Measurements from ENCODE around the gene SLC9A8. TPM values are rescaled to one million over a fixed set of nuclear protein-coding genes. Genes with fewer than 3 reads are reported as not detected.
A peak's percentile ranks its signal among the peaks of the same experiment; 100 is the strongest.
"Not testable (repeated sequence)": the region's sequence is repeated elsewhere in the genome, so short reads cannot be mapped to it uniquely, and the experiment has no call there.

SLC9A8 gene
- total and polyA plus RNA-seq, 4 experiments from 2014 or later: 3.4 to 25.6 (median 16.9) TPM

DNA sequence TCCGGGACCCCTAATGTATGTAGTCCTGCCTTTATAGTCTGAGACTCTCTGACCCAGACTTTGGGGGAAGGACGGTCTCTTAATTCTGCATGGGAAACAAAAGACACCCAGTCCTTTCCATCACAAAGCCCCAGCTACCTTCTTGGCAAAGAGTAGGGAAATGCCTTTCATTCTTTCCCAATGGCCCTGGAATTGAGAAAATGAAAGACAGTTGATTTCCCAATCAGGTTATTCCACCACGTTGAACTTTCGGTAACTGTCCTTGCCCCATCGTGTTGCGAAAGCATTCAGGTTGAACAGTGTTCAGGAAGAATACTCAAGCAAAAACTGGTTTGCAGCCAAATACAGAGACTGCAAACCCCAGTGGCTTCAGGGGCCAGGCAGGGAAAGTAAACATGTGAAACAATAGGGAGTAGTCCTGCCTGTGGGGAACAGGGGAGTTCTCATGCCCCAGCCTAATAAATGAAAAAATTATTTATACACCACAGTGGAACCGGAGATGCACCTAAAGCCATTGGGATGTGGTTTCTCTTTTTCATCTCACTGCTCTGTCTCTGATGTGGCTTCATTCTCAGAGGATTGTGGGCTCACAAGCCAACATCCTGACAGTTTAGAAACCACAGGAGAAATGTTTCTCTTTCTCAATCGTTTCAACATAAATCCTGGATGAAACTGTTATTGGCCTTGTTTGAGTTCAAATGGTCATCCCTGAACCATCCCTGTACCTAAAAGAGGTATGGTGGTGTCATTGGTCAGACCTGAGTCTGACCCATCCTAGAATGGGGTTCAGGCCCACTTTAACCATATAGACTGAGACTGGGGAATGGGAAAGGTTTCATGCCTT is 44.2 kb upstream of the SLC9A8 start:
- CTCF ChIA-PET (ENCODE audit: partially characterized antibody): no interaction called here
- Histone ChIP-seq H3K27me3 (ENCODE audit: insufficient read depth, low read length) (peaks cover 29% of the 10 kb centered on the region), H3K4me3 (ENCODE audit: low read length in 2 of 2) (peak overlapping the region in 1 of 2 donors; percentile 10), H3K9me3 (ENCODE audit: control insufficient read depth in 1 of 2, low read length in 2 of 2) (no peaks in the 10 kb centered on the region), H3K27ac (ENCODE audit: low read depth, low read length) (no peak overlapping the region), H3K36me3 (ENCODE audit: insufficient read depth, low read length) (no peaks in the 10 kb centered on the region), H3K4me1 (ENCODE audit: insufficient read depth, low read length) (peaks cover 30% of the 10 kb centered on the region)
- H3K27me3 Mint-ChIP-seq: peaks cover 40 to 46% of the 10 kb centered on the region in 2 donors
- intact Hi-C loops (cut with micrococcal nuclease): no loop called here
- H3K4me1 Mint-ChIP-seq: peaks cover 17 to 36% (median 22%) of the 10 kb centered on the region in 4 donors
- POLR2A ChIA-PET (ENCODE audit: partially characterized antibody): no interaction called here
- no peaks in the 10 kb centered on the region for H3K36me3 Mint-ChIP-seq
- DNase-seq: peak; percentile 59 to 80 (median 75)
- H3K9me3 Mint-ChIP-seq: peaks cover 0 to 3% (median 0%) of the 10 kb centered on the region in 8 donors
- H3K4me3 Mint-ChIP-seq: peak overlapping the region; percentile 19 to 82 (median 65)
- peak overlapping the region in 5 of 7 donors; percentile 30 to 80 (median 58) for H3K27ac Mint-ChIP-seq

DNA sequence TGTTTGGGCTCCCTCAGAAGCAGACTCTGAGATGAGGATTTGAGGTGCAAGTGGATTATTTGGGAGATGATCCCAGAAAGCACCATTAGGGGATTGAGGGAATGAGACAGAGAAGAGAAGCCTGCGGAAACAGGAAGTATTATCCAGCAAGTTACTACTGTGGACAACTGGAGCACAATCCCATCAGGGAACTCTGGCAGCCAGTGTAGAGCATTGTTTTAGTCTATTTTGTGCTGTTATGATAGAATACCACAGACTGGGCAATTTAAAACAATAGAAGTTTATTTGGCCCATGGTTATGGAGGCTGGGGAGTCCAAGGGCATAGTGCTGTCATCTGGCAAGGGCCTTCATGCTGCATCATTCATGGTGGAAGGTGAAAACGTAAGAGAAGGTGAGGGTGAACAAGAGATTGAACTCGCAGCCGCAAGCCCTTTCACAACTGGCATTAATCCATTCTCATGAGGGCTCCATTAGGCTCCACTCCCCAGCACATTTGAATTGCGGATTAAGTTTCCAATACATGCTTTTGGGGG is 43.5 kb upstream of the SLC9A8 start:
- H3K36me3 ChIP-seq (ENCODE audit: insufficient read depth, low read length): no peaks in the 10 kb centered on the region
- no peaks in the 10 kb centered on the region for H3K9me3 ChIP-seq (ENCODE audit: control insufficient read depth in 1 of 2, low read length in 2 of 2)
- Mint-ChIP-seq H3K27ac (peak overlapping the region in 3 of 7 donors; percentile 52 to 72 (median 58)), H3K9me3 (peaks cover 0 to 3% (median 0%) of the 10 kb centered on the region in 8 donors), H3K27me3 (peaks cover 38 to 46% of the 10 kb centered on the region in 2 donors), H3K36me3 (no peaks in the 10 kb centered on the region), H3K4me1 (peaks cover 17 to 36% (median 22%) of the 10 kb centered on the region in 4 donors), H3K4me3 (peak overlapping the region in 7 of 8 donors; percentile 19 to 82 (median 71))
- no peak overlapping the region for H3K27ac ChIP-seq (ENCODE audit: low read depth, low read length)
- H3K4me1 ChIP-seq (ENCODE audit: insufficient read depth, low read length): peaks cover 30% of the 10 kb centered on the region
- intact Hi-C loops (cut with micrococcal nuclease): no loop called here
- H3K27me3 ChIP-seq (ENCODE audit: insufficient read depth, low read length): peaks cover 29% of the 10 kb centered on the region
- POLR2A ChIA-PET (ENCODE audit: partially characterized antibody): no interaction called here
- DNase-seq: no peak
- no peak overlapping the region for H3K4me3 ChIP-seq (ENCODE audit: low read length in 2 of 2)
- CTCF ChIA-PET (ENCODE audit: partially characterized antibody): no interaction called here

DNA sequence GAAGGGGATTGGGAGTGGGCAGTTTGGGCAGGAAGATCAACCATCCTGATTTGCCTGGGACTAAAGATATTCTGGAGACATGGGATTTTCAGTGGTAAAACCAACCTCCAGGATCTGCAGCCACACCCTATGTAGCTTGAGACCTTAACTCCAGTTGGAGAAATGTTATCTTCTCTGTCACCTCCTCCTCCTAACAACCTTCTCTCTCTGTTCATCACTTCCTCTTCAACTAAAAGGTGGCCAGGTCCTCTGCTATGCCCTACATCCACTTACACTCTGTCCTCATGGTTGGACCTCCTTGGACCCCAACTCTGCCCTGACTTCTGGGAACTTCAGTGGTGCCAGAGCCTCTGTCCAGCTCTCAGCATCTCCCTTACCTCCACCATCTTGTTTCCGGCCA is 42.0 kb upstream of the SLC9A8 start:
- Histone ChIP-seq H3K27ac (ENCODE audit: low read depth, low read length) (no peak overlapping the region), H3K4me3 (ENCODE audit: low read length in 2 of 2) (no peak overlapping the region), H3K9me3 (ENCODE audit: control insufficient read depth in 1 of 2, low read length in 2 of 2) (no peaks in the 10 kb centered on the region), H3K27me3 (ENCODE audit: insufficient read depth, low read length) (peaks cover 29% of the 10 kb centered on the region), H3K36me3 (ENCODE audit: insufficient read depth, low read length) (no peaks in the 10 kb centered on the region), H3K4me1 (ENCODE audit: insufficient read depth, low read length) (peaks cover 30% of the 10 kb centered on the region)
- ChIA-PET CTCF (ENCODE audit: partially characterized antibody) (no interaction called here), POLR2A (ENCODE audit: partially characterized antibody) (interaction anchor here (0.7 kb wide), 1 partner anchor 13 kb away, joined by 5 read pairs; no protein-coding TSS in a partner anchor)
- intact Hi-C loops (cut with micrococcal nuclease): no loop called here
- peaks cover 17 to 36% (median 22%) of the 10 kb centered on the region in 4 donors for H3K4me1 Mint-ChIP-seq
- H3K4me3 Mint-ChIP-seq: peak overlapping the region in 2 of 8 donors; percentile 7 to 28
- H3K36me3 Mint-ChIP-seq: no peaks in the 10 kb centered on the region
- DNase-seq: no peak
- H3K27ac Mint-ChIP-seq: peak overlapping the region in 2 of 7 donors; percentile 12 to 40
- peaks cover 32 to 40% of the 10 kb centered on the region in 2 donors for H3K27me3 Mint-ChIP-seq
- no peaks in the 10 kb centered on the region for H3K9me3 Mint-ChIP-seq

DNA sequence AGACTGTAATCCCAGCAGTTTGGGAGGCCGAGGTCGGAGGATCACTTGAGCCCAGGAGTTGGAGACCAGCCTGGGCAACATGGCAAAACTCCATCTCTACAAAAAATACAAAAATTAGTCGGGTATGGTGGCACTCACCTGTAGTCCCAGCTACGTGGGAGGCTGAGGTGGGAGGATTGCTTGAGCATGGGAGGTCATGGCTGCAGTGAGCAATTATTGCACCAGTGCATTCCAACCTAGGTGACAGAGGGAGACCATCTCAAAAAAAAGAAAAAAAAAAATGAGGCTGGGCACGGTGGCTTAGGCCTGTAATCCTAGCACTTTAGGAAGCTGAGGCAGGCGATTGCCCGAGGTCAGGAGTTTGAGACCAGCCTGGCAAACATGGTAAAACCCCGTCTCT is 38.4 kb upstream of the SLC9A8 start:
- H3K4me3 Mint-ChIP-seq; H3K27me3 ChIP-seq (ENCODE audit: insufficient read depth, low read length); H3K9me3 ChIP-seq (ENCODE audit: control insufficient read depth in 1 of 2, low read length in 2 of 2); intact Hi-C loops (cut with micrococcal nuclease); H3K27ac Mint-ChIP-seq; CTCF ChIA-PET (ENCODE audit: partially characterized antibody); DNase-seq; H3K9me3 Mint-ChIP-seq; H3K36me3 ChIP-seq (ENCODE audit: insufficient read depth, low read length); H3K36me3 Mint-ChIP-seq; H3K4me3 ChIP-seq (ENCODE audit: low read length in 2 of 2); POLR2A ChIA-PET (ENCODE audit: partially characterized antibody); H3K27ac ChIP-seq (ENCODE audit: low read depth, low read length): not testable (repeated sequence)
- H3K27me3 Mint-ChIP-seq: peaks cover 14 to 25% of the 10 kb centered on the region in 2 donors
- peaks cover 5 to 22% (median 12%) of the 10 kb centered on the region in 4 donors for H3K4me1 Mint-ChIP-seq
- H3K4me1 ChIP-seq (ENCODE audit: insufficient read depth, low read length): peaks cover 12% of the 10 kb centered on the region

DNA sequence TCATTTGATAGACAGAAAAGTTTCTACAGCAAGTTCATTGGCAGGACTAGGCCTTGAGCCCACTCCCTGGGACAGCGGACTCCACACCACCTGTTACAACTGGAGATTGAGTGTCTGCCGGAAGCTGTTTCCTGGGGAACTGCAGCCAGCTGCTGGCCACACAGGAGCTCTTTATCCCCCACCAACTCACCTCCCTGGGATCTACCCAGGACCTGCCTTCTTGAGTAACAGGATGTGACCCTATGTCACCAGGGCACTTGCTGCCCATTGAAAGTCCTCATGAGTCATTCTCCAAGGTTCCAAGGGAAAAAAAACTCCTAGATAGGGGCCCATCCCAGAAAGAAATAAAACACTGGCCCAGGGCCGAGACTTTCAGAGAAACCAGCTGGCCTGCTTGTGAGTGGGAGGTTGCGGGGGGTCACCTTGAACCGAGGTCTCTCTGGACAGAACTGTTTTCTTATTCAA is 37.4 kb upstream of the SLC9A8 start:
- Mint-ChIP-seq H3K9me3 (no peaks in the 10 kb centered on the region), H3K4me3 (no peak overlapping the region)
- intact Hi-C loops (cut with micrococcal nuclease): no loop called here

DNA sequence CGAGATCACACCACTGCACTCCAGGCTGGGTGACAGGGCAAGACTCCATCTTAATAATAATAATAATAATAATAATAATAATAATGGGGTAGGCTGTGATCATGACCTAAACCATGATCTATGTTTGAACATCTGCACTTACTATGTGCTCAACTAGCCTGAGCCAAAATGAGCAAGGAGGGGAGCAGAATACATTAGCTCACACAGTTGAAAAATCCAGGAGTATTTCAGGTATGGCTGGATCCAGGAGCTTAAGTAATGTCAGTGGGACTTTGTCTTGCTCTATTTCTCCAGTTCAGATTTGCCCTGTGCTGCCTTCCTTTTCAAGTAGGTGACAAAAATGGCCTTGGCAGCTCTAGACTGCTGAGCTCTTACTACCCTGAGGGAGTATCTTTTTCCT is 32.7 kb upstream of the SLC9A8 start:
- H3K4me3 Mint-ChIP-seq: no peak overlapping the region
- no peaks in the 10 kb centered on the region for H3K9me3 Mint-ChIP-seq
- peaks cover 4 to 7% of the 10 kb centered on the region in 2 donors for H3K27me3 Mint-ChIP-seq
- H3K4me1 ChIP-seq (ENCODE audit: insufficient read depth, low read length): peaks cover 9% of the 10 kb centered on the region
- H3K27me3 ChIP-seq (ENCODE audit: insufficient read depth, low read length): no peaks in the 10 kb centered on the region
- H3K27ac Mint-ChIP-seq: no peak overlapping the region
- intact Hi-C loops (cut with micrococcal nuclease): no loop called here
- ChIA-PET POLR2A (ENCODE audit: partially characterized antibody) (no interaction called here), CTCF (ENCODE audit: partially characterized antibody) (no interaction called here)
- no peak for DNase-seq
- no peaks in the 10 kb centered on the region for H3K36me3 ChIP-seq (ENCODE audit: insufficient read depth, low read length)
- peaks cover 8 to 13% (median 10%) of the 10 kb centered on the region in 4 donors for H3K4me1 Mint-ChIP-seq
- no peak overlapping the region for H3K4me3 ChIP-seq (ENCODE audit: low read length in 2 of 2)
- H3K27ac ChIP-seq (ENCODE audit: low read depth, low read length): no peak overlapping the region
- no peaks in the 10 kb centered on the region for H3K9me3 ChIP-seq (ENCODE audit: control insufficient read depth in 1 of 2, low read length in 2 of 2)
- no peaks in the 10 kb centered on the region for H3K36me3 Mint-ChIP-seq

More for the DNA sequence above, 37.4 kb upstream of the SLC9A8 start:
- H3K27ac Mint-ChIP-seq: no peak overlapping the region
- H3K4me1 Mint-ChIP-seq: peaks cover 4 to 14% (median 10%) of the 10 kb centered on the region in 4 donors
- Histone ChIP-seq H3K4me1 (ENCODE audit: insufficient read depth, low read length) (peaks cover 6% of the 10 kb centered on the region), H3K9me3 (ENCODE audit: control insufficient read depth in 1 of 2, low read length in 2 of 2) (no peaks in the 10 kb centered on the region), H3K36me3 (ENCODE audit: insufficient read depth, low read length) (no peaks in the 10 kb centered on the region), H3K4me3 (ENCODE audit: low read length in 2 of 2) (no peak overlapping the region), H3K27ac (ENCODE audit: low read depth, low read length) (no peak overlapping the region), H3K27me3 (ENCODE audit: insufficient read depth, low read length) (no peaks in the 10 kb centered on the region)
- peaks cover 7 to 17% of the 10 kb centered on the region in 2 donors for H3K27me3 Mint-ChIP-seq
- H3K36me3 Mint-ChIP-seq: no peaks in the 10 kb centered on the region
- ChIA-PET POLR2A (ENCODE audit: partially characterized antibody) (interaction anchor here (1.0 kb wide), 1 partner anchor 107 kb away, joined by 4 read pairs; no protein-coding TSS in a partner anchor), CTCF (ENCODE audit: partially characterized antibody) (no interaction called here)
- DNase-seq: no peak

DNA sequence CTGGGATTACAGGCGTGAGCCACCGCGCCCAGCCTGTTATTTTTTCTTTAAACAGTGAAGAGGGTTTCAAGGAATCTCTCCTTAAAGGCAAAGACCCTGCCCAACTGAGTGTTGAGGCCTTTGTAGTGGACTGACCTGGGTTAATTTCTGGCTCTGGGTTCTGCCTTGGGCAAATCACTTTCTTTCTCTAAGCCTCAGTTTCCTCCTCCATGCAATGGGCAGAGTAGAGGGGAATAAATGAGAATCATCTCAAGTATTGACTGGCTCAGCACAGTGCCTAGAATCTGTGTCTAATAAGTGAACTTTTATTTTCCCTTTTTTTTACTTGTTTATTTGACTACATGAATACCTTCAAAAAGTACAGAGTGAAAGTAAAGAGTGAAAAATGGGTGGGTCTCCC is 31.0 kb upstream of the SLC9A8 start:
- no peak for DNase-seq
- no peaks in the 10 kb centered on the region for H3K9me3 Mint-ChIP-seq
- no peak overlapping the region for H3K27ac Mint-ChIP-seq
- Histone ChIP-seq H3K27ac (ENCODE audit: low read depth, low read length) (no peak overlapping the region), H3K4me3 (ENCODE audit: low read length in 2 of 2) (no peak overlapping the region), H3K9me3 (ENCODE audit: control insufficient read depth in 1 of 2, low read length in 2 of 2) (no peaks in the 10 kb centered on the region), H3K27me3 (ENCODE audit: insufficient read depth, low read length) (no peaks in the 10 kb centered on the region), H3K4me1 (ENCODE audit: insufficient read depth, low read length) (peaks cover 4% of the 10 kb centered on the region), H3K36me3 (ENCODE audit: insufficient read depth, low read length) (no peaks in the 10 kb centered on the region)
- CTCF ChIA-PET (ENCODE audit: partially characterized antibody): no interaction called here
- peaks cover 0 to 7% of the 10 kb centered on the region in 2 donors for H3K27me3 Mint-ChIP-seq
- peaks cover 3 to 6% (median 4%) of the 10 kb centered on the region in 4 donors for H3K4me1 Mint-ChIP-seq
- no peak overlapping the region for H3K4me3 Mint-ChIP-seq
- no peaks in the 10 kb centered on the region for H3K36me3 Mint-ChIP-seq
- intact Hi-C loops (cut with micrococcal nuclease): no loop called here
- POLR2A ChIA-PET (ENCODE audit: partially characterized antibody): no interaction called here
